Peyer's patch (tissue), 4 donors: ENCODE results near the gene FRMD8.

Experiments used
- CTCF ChIP-seq, 6 experiments: fragments of 450-650 bp in 4 of 6; fragments of 200-600 bp in 2 of 6; sonication (generic) in 1 of 6; IDR thresholded peaks; one replicate each; pipeline ENCODE4 v1.5.1; 2017 to 2019; ENCODE audit warnings: antibody characterized with exemption in 6 of 6, mild to moderate bottlenecking in 3 of 6, moderate library complexity in 1 of 6
- POLR2A ChIP-seq, 2 donors: fragments of 450-650 bp; IDR thresholded peaks; one replicate each; pipeline ENCODE4 v1.5.1; 2017; ENCODE audit warnings: antibody characterized with exemption in 2 of 2, mild to moderate bottlenecking in 2 of 2, moderate library complexity in 2 of 2

DNA sequence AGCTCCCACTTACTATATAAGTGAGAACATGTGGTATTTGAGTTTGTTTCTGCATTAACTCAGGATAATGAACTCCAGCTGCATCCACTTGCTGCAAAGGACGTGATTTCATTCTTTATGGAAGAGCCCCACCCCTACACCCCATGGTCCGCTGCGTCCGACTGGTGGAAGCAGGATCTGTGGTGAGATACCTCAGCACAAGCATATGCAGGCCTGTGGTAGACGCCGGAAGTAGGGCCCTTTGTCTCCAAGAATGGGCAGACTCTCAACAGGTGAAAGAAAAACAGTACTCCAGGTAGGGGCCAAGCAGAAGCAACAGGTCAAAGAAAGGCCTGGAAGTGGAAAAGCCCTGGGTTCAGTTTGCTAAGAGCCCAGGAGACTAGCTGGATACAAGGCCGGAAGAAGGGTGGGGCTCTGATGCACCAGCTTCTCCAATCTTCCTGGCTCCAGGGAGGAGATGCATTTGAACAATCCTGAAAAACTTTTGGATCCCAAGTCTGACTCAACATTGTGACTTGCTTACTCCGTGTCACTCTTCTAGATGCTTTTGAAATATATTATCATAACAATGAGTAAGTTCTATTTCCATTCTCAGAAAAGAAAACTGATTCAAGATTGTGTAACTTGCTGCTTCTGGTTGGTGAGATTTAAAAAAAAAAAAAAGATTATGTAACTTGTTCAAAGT lies 66.5 kb downstream of the FRMD8 start:
- no peak for TF ChIP-seq CTCF (IDR thresholded peaks at IDR 0.05)
- no peak for TF ChIP-seq POLR2A (IDR thresholded peaks at IDR 0.05)
